Thyroid gland (tissue), 4 donors: ENCODE data around the gene RGS13.

Experiments
- CTCF ChIP-seq, 6 experiments: fragments of 200-600 bp in 3 of 6; fragments of 450-650 bp in 3 of 6; sonication (generic) in 3 of 6; IDR thresholded peaks; one replicate each; pipeline ENCODE4 v1.5.1; 2016 to 2019; ENCODE audit warnings: antibody characterized with exemption in 6 of 6, mild to moderate bottlenecking in 2 of 6, inconsistent platforms in 1 of 6, moderate library complexity in 1 of 6
- POLR2A ChIP-seq, 2 donors: fragments of 450-650 bp; IDR thresholded peaks; one replicate each; pipeline ENCODE4 v1.6.1; 2017; ENCODE audit warnings: antibody characterized with exemption in 2 of 2, mild to moderate bottlenecking in 2 of 2, moderate library complexity in 1 of 2

GRCh38 chr1:192698731-192699130, 62.8 kb downstream of the RGS13 start:
- TF ChIP-seq CTCF (IDR thresholded peaks at IDR 0.05) (no peak), POLR2A (IDR thresholded peaks at IDR 0.05) (no peak)
